GM04504 (cell line): ENCODE data around the gene NELFB.

Source experiments
- DNase-seq: peaks from one replicate; pipeline ENCODE4 v3.0.0-alpha.2; 2012; ENCODE audit warnings: low read depth

Gene NELFB

GRCh38 chr9:137268538-137269201 is 13.5 kb downstream of the NELFB start:
- no peak for DNase-seq

GRCh38 chr9:137269231-137269772 is 14.2 kb downstream of the NELFB start:
- no peak for DNase-seq

- DNase-seq = no peak
Measured at GRCh38 chr9:137270929-137271695, 16.0 kb downstream of the NELFB start.

GRCh38 chr9:137271696-137272076 is 16.6 kb downstream of the NELFB start:
- no peak for DNase-seq

GRCh38 chr9:137272241-137273094 is 17.3 kb downstream of the NELFB start:
- DNase-seq = no peak

GRCh38 chr9:137273095-137273490 is 18.0 kb downstream of the NELFB start:
- DNase-seq = no peak

- no peak for DNase-seq
Measured at GRCh38 chr9:137273611-137274320, 18.6 kb downstream of the NELFB start.

GRCh38 chr9:137275203-137275587 is 20.1 kb downstream of the NELFB start:
- no peak for DNase-seq

- no peak for DNase-seq
Measured at GRCh38 chr9:137275588-137276472, 20.7 kb downstream of the NELFB start.

- no peak for DNase-seq
Measured at GRCh38 chr9:137276473-137277328, 21.6 kb downstream of the NELFB start.

- no peak for DNase-seq
Measured at GRCh38 chr9:137277329-137278041, 22.4 kb downstream of the NELFB start, which contains the start of gene TOR4A. TSS of gene TOR4A (plus strand) at chr9:137277726. CDS start at chr9:137278690, 964 bp downstream.

- no peak for DNase-seq
Measured at GRCh38 chr9:137278061-137278701, 23.1 kb downstream of the NELFB start.

GRCh38 chr9:137278721-137279711 is 23.9 kb downstream of the NELFB start:
- no peak for DNase-seq

GRCh38 chr9:137279741-137280473 is 24.8 kb downstream of the NELFB start:
- DNase-seq = no peak

- no peak for DNase-seq
Measured at GRCh38 chr9:137280474-137281344, 25.6 kb downstream of the NELFB start.
